ENCODE results near the gene MYO9A.

MYO9A gene

GRCh38 chr15:71830981-71831380, 287.0 kb downstream of the MYO9A start:
- DNase-seq, result no peak

- no peak for DNase-seq
Measured at GRCh38 chr15:71826196-71826595, 291.8 kb downstream of the MYO9A start.

- DNase-seq, result no peak
Measured at GRCh38 chr15:71825021-71825730, 292.8 kb downstream of the MYO9A start.

GRCh38 chr15:71823801-71824200, 294.1 kb downstream of the MYO9A start:
- no peak for DNase-seq

GRCh38 chr15:71822890-71823630, 294.9 kb downstream of the MYO9A start:
- no peak for DNase-seq

GRCh38 chr15:71821547-71822129, 296.3 kb downstream of the MYO9A start:
- no peak for DNase-seq

GRCh38 chr15:71820127-71820526, 297.8 kb downstream of the MYO9A start:
- no peak for DNase-seq

GRCh38 chr15:71817351-71817750, 300.6 kb downstream of the MYO9A start:
- DNase-seq, result no peak

- DNase-seq, result no peak
Measured at GRCh38 chr15:71815301-71815700, 302.6 kb downstream of the MYO9A start.

- DNase-seq, result no peak
Measured at GRCh38 chr15:71813723-71814470, 304.1 kb downstream of the MYO9A start.

- DNase-seq, result no peak
Measured at GRCh38 chr15:71812966-71813722, 304.8 kb downstream of the MYO9A start.

- DNase-seq, result no peak
Measured at GRCh38 chr15:71811752-71812735, 305.9 kb downstream of the MYO9A start.

GRCh38 chr15:71811036-71811736, 306.8 kb downstream of the MYO9A start:
- DNase-seq, result no peak

- DNase-seq, result no peak
Measured at GRCh38 chr15:71810256-71811035, 307.5 kb downstream of the MYO9A start, which contains the start of gene NR2E3. Gene NR2E3, plus strand, starts transcription at chr15:71810554. Its CDS starts 190 bp downstream, at chr15:71810744.

GRCh38 chr15:71809346-71809745, 308.6 kb downstream of the MYO9A start:
- DNase-seq, result no peak

- DNase-seq, result no peak
Measured at GRCh38 chr15:71808311-71809020, 309.5 kb downstream of the MYO9A start.

- no peak for DNase-seq
Measured at GRCh38 chr15:71807691-71808091, 310.3 kb downstream of the MYO9A start.

GRCh38 chr15:71807125-71807629, 310.8 kb downstream of the MYO9A start:
- DNase-seq, result no peak

GRCh38 chr15:71806452-71806931, 311.5 kb downstream of the MYO9A start:
- DNase-seq, result no peak

Data from activated T-cell treated with anti-CD3 and anti-CD28 coated beads, Interleukin-2, amount 50 U/mL, for 1 hour (primary cell).